Cardiac muscle cell (in vitro differentiated cells and primary cell): ENCODE results near the gene MTCL1. TPM values are rescaled to one million over a fixed set of nuclear protein-coding genes. Genes with fewer than 3 reads are reported as not detected.

Source experiments
- DNase-seq, 2 donors: peaks; one replicate each; pipeline versions ENCODE4 v3.0.0 to v3.0.0-alpha.2; 2010 to 2017; ENCODE audit warnings: low read depth in 1 of 2, low spot score in 1 of 2
- H3K27ac ChIP-seq: fragments of 200-600 bp; sonication (generic); 2 replicates; pipeline ENCODE4 v1.5.1; 2016
- H3K27me3 ChIP-seq: fragments of 200-600 bp; sonication (generic); 2 replicates; pipeline ENCODE4 v1.6.0; 2016; ENCODE audit warnings: control low read depth
- H3K36me3 ChIP-seq: fragments of 200-600 bp; sonication (generic); 2 replicates; pipeline ENCODE4 v1.5.1; 2016; ENCODE audit warnings: control low read depth
- H3K4me1 ChIP-seq: fragments of 200-600 bp; sonication (generic); 2 replicates; pipeline ENCODE4 v1.8.1; 2017; ENCODE audit warnings: low read depth, mild to moderate bottlenecking, mixed run types
- H3K4me3 ChIP-seq: fragments of 200-600 bp; sonication (generic); 2 replicates; pipeline ENCODE4 v1.5.1; 2016; ENCODE audit warnings: mild to moderate bottlenecking
- H3K9me3 ChIP-seq: fragments of 200-600 bp; sonication (generic); 2 replicates; pipeline ENCODE4 v1.5.1; 2017; ENCODE audit warnings: low read depth, mild to moderate bottlenecking, control low read depth
- CTCF ChIP-seq: IDR thresholded peaks from 2 replicates; pipeline ENCODE4 v1.5.1; 2012; ENCODE audit warnings: low read depth, mild to moderate bottlenecking, low read length
- polyA plus RNA-seq: library from polyadenylated mRNA; unstranded; fragments of >200 nt; fragmentation: Nextera tagmentation; extraction: Ambion mirVana; gene quantifications from 2 replicates; pipeline ENCODE4 v1.2.1, GENCODE V29; 2016
- total RNA-seq: library from RNA; depleted of rRNA; stranded (reverse); fragments of >200 nt; gene quantifications from 2 replicates; pipeline ENCODE4 v1.2.3, GENCODE V29; 2016

MTCL1 gene
- total and polyA plus RNA-seq, 2 experiments from 2014 or later = 1.8 to 9.6 TPM

- Histone ChIP-seq H3K9me3 (no peaks in the 10 kb centered on the region), H3K4me1 (no peaks in the 10 kb centered on the region), H3K27me3 (no peaks in the 10 kb centered on the region), H3K27ac (no peak overlapping the region), H3K36me3 (no peaks in the 10 kb centered on the region), H3K4me3 (no peak overlapping the region)
- TF ChIP-seq CTCF = no peak
- no peak for DNase-seq
Observed at GRCh38 chr18:8721094-8721669, 15.8 kb downstream of the MTCL1 start.

- peak in 1 of 2 donors; percentile 52 for DNase-seq
- Histone ChIP-seq H3K36me3 (no peaks in the 10 kb centered on the region), H3K9me3 (no peaks in the 10 kb centered on the region), H3K4me3 (no peak overlapping the region), H3K4me1 (no peaks in the 10 kb centered on the region), H3K27ac (no peak overlapping the region), H3K27me3 (no peaks in the 10 kb centered on the region)
- TF ChIP-seq CTCF = no peak
Observed at GRCh38 chr18:8721716-8722115, 16.4 kb downstream of the MTCL1 start.

- Histone ChIP-seq H3K27me3 (no peaks in the 10 kb centered on the region), H3K27ac (no peak overlapping the region), H3K36me3 (no peaks in the 10 kb centered on the region), H3K4me1 (no peaks in the 10 kb centered on the region), H3K4me3 (no peak overlapping the region), H3K9me3 (no peaks in the 10 kb centered on the region)
- no peak for TF ChIP-seq CTCF
- no peak for DNase-seq
Observed at GRCh38 chr18:8722946-8723820, 17.8 kb downstream of the MTCL1 start.

- TF ChIP-seq CTCF = no peak
- Histone ChIP-seq H3K36me3 (no peaks in the 10 kb centered on the region), H3K4me1 (no peaks in the 10 kb centered on the region), H3K4me3 (no peak overlapping the region), H3K27ac (no peak overlapping the region), H3K27me3 (no peaks in the 10 kb centered on the region), H3K9me3 (no peaks in the 10 kb centered on the region)
- DNase-seq = no peak
Observed at GRCh38 chr18:8724452-8724851, 19.1 kb downstream of the MTCL1 start.

GRCh38 chr18:8726281-8726680 is 20.9 kb downstream of the MTCL1 start:
- no peak for DNase-seq
- TF ChIP-seq CTCF = no peak
- no peaks in the 10 kb centered on the region for H3K27me3 ChIP-seq
- H3K36me3 ChIP-seq = no peaks in the 10 kb centered on the region
- H3K9me3 ChIP-seq = no peaks in the 10 kb centered on the region
- no peak overlapping the region for H3K4me3 ChIP-seq
- no peak overlapping the region for H3K27ac ChIP-seq
- no peaks in the 10 kb centered on the region for H3K4me1 ChIP-seq
